Panc1 (cell line): ENCODE results near the gene MRTFA. TPM values are rescaled to one million over a fixed set of nuclear protein-coding genes. Genes with fewer than 3 reads are reported as not detected.
A peak's percentile ranks its signal among the peaks of the same experiment; 100 is the strongest.

Experiments used
- ATAC-seq: fragments of 200-7000 bp; cut with Tn5 transposase; 2 replicates; pipeline ENCODE4 v1.9.1; 2020; ENCODE audit warnings: mild to moderate bottlenecking, moderate library complexity
- BruUV-seq: library from RNA; stranded (reverse); fragments of 400-500 nt; replicated peaks from 2 replicates; lab custom pipeline; 2021; lab: Mats Ljungman, UMichigan
- CTCF ChIA-PET: fragments of 300-600 bp; sonication (Branson Sonifier 250); formaldehyde crosslinking; loops from one replicate; lab custom pipeline; 2022; ENCODE audit warnings: antibody characterized with exemption; lab: Charles Lee
- POLR2A ChIA-PET: fragments of 300-600 bp; sonication (Branson Sonifier 250); formaldehyde crosslinking; loops from one replicate; lab custom pipeline; 2022; ENCODE audit warnings: antibody characterized with exemption; lab: Charles Lee
- DNase-seq: peaks from one replicate; pipeline ENCODE4 v3.0.0-alpha.2; 2010; ENCODE audit warnings: low read depth, low spot score
- H3K27ac ChIP-seq: 2 replicates; pipeline ENCODE4 v1.5.1; 2011; ENCODE audit warnings: mild to moderate bottlenecking, low read length, inconsistent platforms
- H3K27me3 ChIP-seq: fragments of 200-500 bp; sonication (Bioruptor generic); 2 replicates; pipeline ENCODE4 v1.6.0; 2014; ENCODE audit warnings: low read length, inconsistent platforms; ENCODE audit not compliant: control insufficient read depth, insufficient read depth
- H3K36me3 ChIP-seq: fragments of 200-500 bp; sonication (Bioruptor generic); 2 replicates; pipeline ENCODE4 v1.5.1; 2014; ENCODE audit warnings: inconsistent platforms, mild to moderate bottlenecking, low read length, moderate library complexity; ENCODE audit not compliant: control insufficient read depth, insufficient read depth
- H3K4me1 ChIP-seq: 2 replicates; pipeline ENCODE4 v1.5.1; 2011; ENCODE audit warnings: inconsistent platforms, mild to moderate bottlenecking, low read length, moderate library complexity; ENCODE audit not compliant: control insufficient read depth, insufficient read depth
- H3K4me3 ChIP-seq, 2 experiments: 2 replicates each; pipeline ENCODE4 v1.5.1; 2011 to 2012; ENCODE audit warnings: low read depth in 2 of 2, low read length in 2 of 2, mild to moderate bottlenecking in 2 of 2, inconsistent platforms in 1 of 2, moderate library complexity in 1 of 2
- H3K9me3 ChIP-seq: fragments of 200-500 bp; sonication (Bioruptor generic); 2 replicates; pipeline ENCODE4 v1.5.1; 2014; ENCODE audit warnings: low read depth, mild to moderate bottlenecking, inconsistent platforms, low read length, moderate library complexity; ENCODE audit not compliant: control insufficient read depth, insufficient read depth
- CTCF ChIP-seq: fragments of 450-650 bp; IDR thresholded peaks from 2 replicates; pipeline ENCODE4 v1.5.1; 2017; ENCODE audit warnings: mild to moderate bottlenecking
- POLR2AphosphoS5 ChIP-seq: IDR thresholded peaks from 2 replicates; pipeline ENCODE4 v1.6.1; 2012; ENCODE audit warnings: mild to moderate bottlenecking, low read depth, low read length, moderate library complexity
- REST ChIP-seq, 2 experiments: IDR thresholded peaks; 2 replicates each; pipeline ENCODE4 v1.6.1; 2011 to 2012; ENCODE audit warnings: low read depth in 2 of 2, control low read depth in 1 of 2, low read length in 1 of 2, mild to moderate bottlenecking in 1 of 2, moderate library complexity in 1 of 2; ENCODE audit not compliant: insufficient read depth in 1 of 2
- SIN3A ChIP-seq: IDR thresholded peaks from 2 replicates; pipeline ENCODE4 v1.6.1; 2012; ENCODE audit warnings: low read depth, mild to moderate bottlenecking, low read length, moderate library complexity, borderline replicate concordance; ENCODE audit not compliant: insufficient read depth
- TCF7L2 ChIP-seq: IDR thresholded peaks from 2 replicates; pipeline ENCODE4 v1.6.1; 2011; ENCODE audit warnings: mild to moderate bottlenecking, low read depth, low read length, inconsistent platforms
- in situ Hi-C: cut with HindIII; loops from 2 replicates; pipeline ENCODE4 v1.10.0; 2016; ENCODE audit warnings: low sequenced_read_pairs, low pct_unique_long_range_greater_than_20kb
- intact Hi-C: fragments of 100-400 bp; cut with micrococcal nuclease; formaldehyde crosslinking; loops from one replicate; pipeline ENCODE4 v1.10.0; 2022; ENCODE audit not compliant: unreplicated experiment
- total RNA-seq: library from RNA; stranded (reverse); gene quantifications from one replicate; pipeline ENCODE4 v1.2.1, GENCODE V29; 2021; ENCODE audit not compliant: unreplicated experiment

MRTFA gene
- total RNA-seq, 1 experiment from 2014 or later: 62.1 TPM

GRCh38 chr22:40684728-40685127 is 48.2 kb upstream of the MRTFA start:
- Histone ChIP-seq H3K27ac (peak overlapping the region; percentile 54; the same call in 1 of the 2 replicates), H3K9me3 (no peaks in the 10 kb centered on the region), H3K4me3 (no peak overlapping the region), H3K27me3 (no peaks in the 10 kb centered on the region), H3K36me3 (no peaks in the 10 kb centered on the region), H3K4me1 (peaks cover 16% of the 10 kb centered on the region)
- ChIA-PET POLR2A (no interaction called here), CTCF (interaction anchor here (0.5 kb wide), 2 partner anchors 33 to 73 kb away, joined by 3 to 7 read pairs; no protein-coding TSS in a partner anchor)
- intact Hi-C loops (loop anchor here (5.0 kb wide), 1 partner anchor 73 kb away; no protein-coding TSS in a partner anchor), in situ Hi-C loops (no loop called here)
- ATAC-seq: no peak
- BruUV-seq: no TSS peak
- no peak for DNase-seq
- TF ChIP-seq SIN3A: no peak
- TF ChIP-seq REST (IDR thresholded peaks at IDR 0.05; ENCODE audit: insufficient read depth in 1 of 2, low read depth in 2 of 2, low read length in 1 of 2): no peak
- no peak for TF ChIP-seq TCF7L2

GRCh38 chr22:40681451-40681850 is 44.9 kb upstream of the MRTFA start:
- no peak for ATAC-seq
- H3K4me3 ChIP-seq: no peak overlapping the region
- POLR2A ChIA-PET: no interaction called here
- CTCF ChIA-PET: interaction anchor here (2.2 kb wide), 1 partner anchor 78 kb away, joined by 15 read pairs; no protein-coding TSS in a partner anchor
- no peak for DNase-seq
- in situ Hi-C loops: no loop called here
- H3K4me1 ChIP-seq: peaks cover 21% of the 10 kb centered on the region
- intact Hi-C loops: loop anchor here (5.0 kb wide), 1 partner anchor 76 kb away; no protein-coding TSS in a partner anchor
- no peaks in the 10 kb centered on the region for H3K9me3 ChIP-seq
- TF ChIP-seq POLR2AphosphoS5 (no peak), SIN3A (no peak), CTCF (no peak), REST (IDR thresholded peaks at IDR 0.05; ENCODE audit: insufficient read depth in 1 of 2, low read depth in 2 of 2, low read length in 1 of 2) (no peak)
- H3K36me3 ChIP-seq: no peaks in the 10 kb centered on the region
- BruUV-seq: no TSS peak
- H3K27ac ChIP-seq: no peak overlapping the region
- no peaks in the 10 kb centered on the region for H3K27me3 ChIP-seq
